Stimulated activated CD4-positive, alpha-beta T cell treated with anti-CD3 and anti-CD28 coated beads, Interleukin-4, amount 100 ng/mL, for 4 hours (primary cell): ENCODE measurements around the gene DYNLT2B.
A peak's percentile ranks its signal among the peaks of the same experiment; 100 is the strongest.
"Not testable (repeated sequence)": the region's sequence is repeated elsewhere in the genome, so short reads cannot be mapped to it uniquely, and the experiment has no call there.

Experiments used
- DNase-seq, 2 experiments: peaks; one replicate each; pipeline ENCODE4 v3.0.0-alpha.2; 2020

DYNLT2B gene

GRCh38 chr3:196317687-196318467 is at the start of gene DYNLT2B:
TSS of gene DYNLT2B (minus strand) at chr3:196318240. CDS start at chr3:196318152, 88 bp downstream.
- DNase-seq: peak; percentile 83 to 84

DNA sequence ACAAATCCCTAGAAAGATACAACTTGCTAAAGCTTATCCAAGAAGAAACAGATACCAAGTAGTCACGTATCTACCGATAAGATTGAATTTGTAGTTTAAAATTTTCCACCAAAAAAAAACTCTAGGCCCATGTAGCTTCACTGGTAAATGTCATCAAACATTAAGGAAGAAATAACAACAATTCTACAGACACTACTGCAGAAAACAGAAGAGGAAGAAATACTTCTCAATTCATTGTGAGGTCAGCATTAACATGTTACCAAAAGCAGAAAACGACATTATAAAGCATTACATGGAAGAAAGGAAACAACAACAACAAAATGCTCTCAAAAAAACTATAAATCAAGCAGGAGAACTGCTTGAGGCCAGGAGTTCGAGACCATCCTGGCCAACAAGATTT is 47.7 kb upstream of the DYNLT2B start:
- DNase-seq: no peak

DNA sequence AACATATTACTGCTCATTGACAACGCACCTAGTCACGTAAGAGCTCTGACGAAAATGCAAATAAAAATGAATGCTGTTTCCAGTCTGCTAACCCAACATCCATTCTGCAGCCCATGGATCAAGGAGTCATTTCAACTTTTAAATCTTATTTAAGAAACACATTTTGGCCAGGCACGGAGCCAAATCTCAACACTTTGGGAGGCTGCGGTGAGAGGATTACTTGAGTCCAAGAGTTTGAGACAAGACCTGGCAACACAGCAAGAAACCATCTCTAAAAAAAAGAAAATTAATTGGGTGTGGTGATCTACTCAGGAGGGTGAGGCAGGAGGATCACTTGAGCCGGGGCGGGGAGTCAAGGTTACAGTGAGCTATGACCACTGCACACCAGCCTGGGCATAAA is 42.5 kb upstream of the DYNLT2B start:
- DNase-seq: no peak

- DNase-seq: not testable (repeated sequence)
Observed at GRCh38 chr3:196358540-196358939, 40.5 kb upstream of the DYNLT2B start.

DNA sequence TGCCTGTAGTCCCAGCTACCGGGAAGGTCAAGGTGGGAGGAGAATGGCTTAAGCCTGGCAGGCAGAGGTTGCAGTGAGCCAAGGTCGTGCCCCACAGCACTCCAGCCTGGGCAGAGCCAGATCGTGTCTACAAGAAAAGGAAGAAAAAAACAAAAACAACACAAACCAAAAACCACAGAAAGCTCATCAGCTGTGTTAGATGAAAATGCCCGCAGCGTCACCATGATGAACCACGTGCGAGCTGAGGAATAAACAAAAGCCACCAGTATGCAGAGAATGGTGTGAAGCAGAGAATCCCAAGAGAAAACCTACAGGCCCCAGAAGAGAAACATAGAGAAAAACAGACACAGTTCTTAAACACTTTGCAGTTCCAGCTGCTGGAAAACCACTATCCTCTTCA is 39.9 kb upstream of the DYNLT2B start:
- no peak for DNase-seq

- DNase-seq: no peak
Observed at GRCh38 chr3:196356556-196356955, 38.5 kb upstream of the DYNLT2B start.

DNA sequence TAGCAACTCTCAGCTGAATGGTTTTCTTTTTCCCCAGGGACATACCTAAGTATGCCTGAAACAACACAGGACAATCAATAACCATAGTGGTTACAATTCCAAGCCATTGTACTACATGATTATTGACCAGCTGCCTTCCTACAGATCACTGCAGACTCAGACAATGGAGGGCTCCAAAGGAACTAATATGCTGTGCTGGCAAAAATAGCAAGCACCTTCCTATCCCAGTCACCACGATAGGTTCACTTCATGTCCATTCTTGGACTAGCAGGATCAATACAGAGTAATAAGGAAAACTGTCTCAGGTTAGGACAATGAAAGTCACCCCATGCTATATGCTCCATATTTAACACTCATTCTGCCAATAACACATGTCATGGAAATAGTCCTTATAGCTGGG is 37.6 kb upstream of the DYNLT2B start:
- no peak for DNase-seq

GRCh38 chr3:196354132-196354531 is 36.1 kb upstream of the DYNLT2B start:
- no peak for DNase-seq

DNA sequence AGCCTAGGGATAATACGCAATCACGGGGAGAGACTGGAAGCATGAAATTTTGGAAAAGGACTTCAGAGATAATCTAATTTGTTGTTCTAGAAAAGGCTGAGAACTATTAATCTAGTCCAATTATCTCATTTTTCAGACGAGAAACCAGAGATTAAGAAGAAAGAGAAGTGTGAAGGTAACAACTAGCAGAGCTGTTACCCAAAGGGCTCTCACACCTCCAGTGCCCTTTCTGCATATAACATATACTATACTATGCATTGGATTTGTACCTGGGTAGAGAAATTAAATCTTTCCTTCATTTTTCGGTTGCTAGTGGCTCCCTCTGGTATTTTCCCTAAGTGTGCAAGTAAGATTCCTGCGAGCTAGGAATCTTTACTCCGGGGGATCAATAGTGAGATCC is 33.5 kb upstream of the DYNLT2B start:
- no peak for DNase-seq

- DNase-seq: no peak
Observed at GRCh38 chr3:196350067-196350466, 32.0 kb upstream of the DYNLT2B start.

GRCh38 chr3:196348698-196349097 is 30.7 kb upstream of the DYNLT2B start:
- DNase-seq: no peak

DNA sequence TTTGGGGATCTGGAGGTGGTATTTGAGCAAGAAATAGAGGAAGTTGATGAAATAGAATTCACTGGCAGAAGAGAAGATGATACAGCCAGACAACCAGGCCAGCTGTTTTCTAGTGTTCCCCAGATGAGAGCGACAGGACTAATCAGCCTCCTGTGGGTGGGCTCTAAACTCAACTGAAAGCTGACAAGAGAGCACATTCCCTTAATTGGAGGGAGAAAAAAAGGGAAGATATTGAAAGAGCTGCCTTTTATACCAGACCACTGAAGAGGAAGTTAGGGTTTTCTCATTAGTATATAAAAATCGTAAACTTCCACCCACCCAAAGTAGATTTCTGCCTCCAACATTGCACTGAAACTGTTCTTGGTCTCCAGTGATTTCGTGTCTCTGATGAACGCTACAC is 26.6 kb upstream of the DYNLT2B start:
- no peak for DNase-seq

DNA sequence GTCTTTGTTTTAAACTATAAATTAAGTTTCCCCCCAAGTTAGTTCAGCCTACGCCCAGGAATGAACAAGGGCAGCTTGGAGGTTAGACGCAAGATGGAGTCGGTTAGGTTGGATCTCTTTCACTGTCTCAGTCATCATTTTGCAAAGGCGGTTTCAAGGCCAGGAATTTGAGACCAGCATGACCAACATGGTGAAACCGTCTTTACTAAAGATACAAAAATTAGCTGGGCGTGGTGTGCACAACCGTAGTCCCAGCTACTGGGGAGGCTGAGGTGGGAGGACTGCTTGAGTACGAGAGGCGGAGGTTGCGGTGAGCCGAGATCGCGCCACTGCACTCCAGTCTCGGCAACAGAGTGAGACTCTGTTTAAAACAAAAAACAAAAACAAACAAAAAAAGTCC is 25.9 kb upstream of the DYNLT2B start:
- not testable (repeated sequence) for DNase-seq

GRCh38 chr3:196341137-196341536 is 23.1 kb upstream of the DYNLT2B start:
- DNase-seq: no peak

- DNase-seq: no peak
Observed at GRCh38 chr3:196340466-196340865, 22.4 kb upstream of the DYNLT2B start.

- DNase-seq: no peak
Observed at GRCh38 chr3:196339493-196340254, 21.6 kb upstream of the DYNLT2B start.

- DNase-seq: no peak
Observed at GRCh38 chr3:196339044-196339443, 21.0 kb upstream of the DYNLT2B start.

DNA sequence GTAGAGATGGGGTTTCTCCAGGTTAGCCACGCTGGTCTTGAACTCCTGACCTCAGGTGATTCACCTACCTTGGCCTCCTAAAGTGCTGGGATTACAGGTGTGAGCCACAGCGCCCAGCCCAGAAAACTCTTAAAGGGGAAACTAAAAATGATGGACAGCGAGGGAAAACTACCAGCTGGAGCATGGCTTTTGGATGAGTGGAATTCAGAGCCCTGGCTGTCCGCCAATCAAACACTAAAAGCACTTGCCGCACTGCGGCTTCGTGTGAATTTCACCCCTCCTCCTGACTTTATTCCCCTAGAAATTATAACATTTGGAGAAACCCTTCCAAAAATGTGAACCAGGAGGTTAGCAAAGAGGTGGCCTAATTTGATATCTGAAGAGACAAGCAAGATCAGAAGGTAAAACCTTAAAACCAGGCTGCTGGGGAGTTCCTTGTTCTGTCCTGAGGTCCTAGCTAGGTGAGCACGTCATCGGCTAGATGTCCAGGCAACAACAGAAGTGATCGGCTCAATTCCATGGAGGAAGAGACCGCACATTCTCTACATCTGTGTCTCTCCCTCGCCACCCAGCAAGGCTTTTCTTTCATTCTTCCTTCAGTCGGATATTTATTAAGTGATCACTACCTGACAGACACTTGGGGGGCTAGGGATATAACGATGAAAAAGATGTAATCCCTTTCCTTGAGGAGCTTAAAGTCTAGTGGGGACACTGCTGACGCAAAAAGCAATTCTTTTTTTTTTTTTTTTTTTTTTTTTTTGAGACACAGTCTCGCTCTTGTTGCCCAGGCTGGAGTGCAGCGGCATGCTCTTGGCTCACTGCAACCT is 18.5 kb upstream of the DYNLT2B start:
- no peak for DNase-seq

- DNase-seq: no peak
Observed at GRCh38 chr3:196335503-196335948, 17.5 kb upstream of the DYNLT2B start.

GRCh38 chr3:196334982-196335381 is 16.9 kb upstream of the DYNLT2B start:
- no peak for DNase-seq

GRCh38 chr3:196332168-196332567 is 14.1 kb upstream of the DYNLT2B start:
- no peak for DNase-seq

DNA sequence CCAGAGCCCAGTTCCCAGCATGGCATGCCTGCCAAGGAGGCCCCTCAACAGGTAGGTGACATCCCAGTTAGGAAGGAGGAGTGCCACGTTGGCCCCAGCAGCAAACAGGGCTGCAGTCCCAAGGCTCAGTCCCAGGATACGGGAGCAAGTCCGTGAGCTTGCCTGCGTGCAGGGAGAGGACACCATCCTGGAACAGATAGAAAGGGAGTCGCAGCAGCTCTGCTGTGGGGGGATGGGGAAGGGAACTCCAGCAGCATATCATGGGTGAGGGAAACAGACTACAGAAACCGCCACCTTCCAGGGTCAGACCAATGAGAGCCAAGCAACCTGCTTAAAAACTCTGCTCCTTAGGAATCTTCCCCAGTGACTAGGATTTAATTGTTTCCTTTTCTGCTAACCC is 9.4 kb upstream of the DYNLT2B start:
- DNase-seq: no peak

GRCh38 chr3:196326936-196327335 is 8.9 kb upstream of the DYNLT2B start:
- DNase-seq: no peak
